Left lung (tissue), 10 donors: ENCODE results near the gene ABLIM2. TPM values are rescaled to one million over a fixed set of nuclear protein-coding genes. Genes with fewer than 3 reads are reported as not detected.

Experiments used
- ATAC-seq: fragments of 200-7000 bp; cut with Tn5 transposase; one replicate; pipeline ENCODE4 v1.9.1; 2020; ENCODE audit warnings: moderate library complexity
- DNase-seq, 4 donors: peaks; one replicate each; pipeline ENCODE4 v3.0.0-alpha.2; 2013 to 2020
- H3K27ac ChIP-seq, 2 donors: fragments of 200-600 bp; sonication (generic) in 1 of 2; one replicate each; pipeline versions ENCODE4 v1.5.0 to v1.8.0; 2020 to 2021
- H3K27me3 ChIP-seq, 2 donors: fragments of 200-600 bp; sonication (generic) in 1 of 2; one replicate each; pipeline versions ENCODE4 v1.5.0 to v1.8.0; 2020 to 2021
- H3K36me3 ChIP-seq, 2 donors: fragments of 200-600 bp; sonication (generic) in 1 of 2; one replicate each; pipeline versions ENCODE4 v1.5.0 to v1.8.0; 2020 to 2021
- H3K4me1 ChIP-seq, 2 donors: fragments of 200-600 bp; one replicate each; pipeline ENCODE4 v1.8.0; 2021
- H3K4me3 ChIP-seq, 2 donors: fragments of 200-600 bp; sonication (generic) in 1 of 2; one replicate each; pipeline versions ENCODE4 v1.5.0 to v1.8.0; 2020 to 2021; ENCODE audit warnings: mild to moderate bottlenecking in 1 of 2
- H3K9me3 ChIP-seq, 2 donors: fragments of 200-600 bp; sonication (generic) in 1 of 2; one replicate each; pipeline versions ENCODE4 v1.5.0 to v1.8.0; 2020 to 2021
- intact Hi-C, 2 donors: fragments of 100-400 bp; cut with DNase I; formaldehyde crosslinking; loops; one replicate each; pipeline versions ENCODE4 v1.11.2 to v1.14.2; 2022
- polyA plus RNA-seq, 6 donors: library from polyadenylated mRNA; unstranded; fragments of 120-200 nt; gene quantifications; one replicate each; pipeline ENCODE4 v1.2.1, GENCODE V29; 2013; ENCODE audit not compliant: insufficient read length in 6 of 6
- total RNA-seq, 2 donors: library from RNA; stranded (reverse); fragmentation: NEBNext Ultra II Directional; extraction: Animal tissue kit (Norgen Biotek cat#: 25700); gene quantifications; one replicate each; pipeline ENCODE4 v1.2.1, GENCODE V29; 2021
- TF ChIP-seq, protein P1 (sequence below), 2 donors: fragments of 200-600 bp; sonication (generic) in 1 of 2; IDR thresholded peaks; one replicate each; pipeline versions ENCODE4 v1.5.0 to v1.8.0; 2021; ENCODE audit warnings: antibody characterized with exemption in 2 of 2
- donor health status: DM: no; HTN: yes; CAD: no.
- donor health status: DM: no; HTN: no; CAD: no.

The ABLIM2 gene
- total and polyA plus RNA-seq, 8 donors: 5.7 to 10.2 (median 7.0) TPM

GRCh38 chr4:7967501-7968261, 190.9 kb downstream of the ABLIM2 start:
- intact Hi-C loops: no loop called here
- H3K4me1 ChIP-seq: peaks cover 8 to 53% of the 10 kb centered on the region in 2 donors
- no peak overlapping the region for H3K4me3 ChIP-seq
- H3K27ac ChIP-seq: peak overlapping the region in 1 of 2 donors; percentile 51
- TF ChIP-seq, protein P1, sequence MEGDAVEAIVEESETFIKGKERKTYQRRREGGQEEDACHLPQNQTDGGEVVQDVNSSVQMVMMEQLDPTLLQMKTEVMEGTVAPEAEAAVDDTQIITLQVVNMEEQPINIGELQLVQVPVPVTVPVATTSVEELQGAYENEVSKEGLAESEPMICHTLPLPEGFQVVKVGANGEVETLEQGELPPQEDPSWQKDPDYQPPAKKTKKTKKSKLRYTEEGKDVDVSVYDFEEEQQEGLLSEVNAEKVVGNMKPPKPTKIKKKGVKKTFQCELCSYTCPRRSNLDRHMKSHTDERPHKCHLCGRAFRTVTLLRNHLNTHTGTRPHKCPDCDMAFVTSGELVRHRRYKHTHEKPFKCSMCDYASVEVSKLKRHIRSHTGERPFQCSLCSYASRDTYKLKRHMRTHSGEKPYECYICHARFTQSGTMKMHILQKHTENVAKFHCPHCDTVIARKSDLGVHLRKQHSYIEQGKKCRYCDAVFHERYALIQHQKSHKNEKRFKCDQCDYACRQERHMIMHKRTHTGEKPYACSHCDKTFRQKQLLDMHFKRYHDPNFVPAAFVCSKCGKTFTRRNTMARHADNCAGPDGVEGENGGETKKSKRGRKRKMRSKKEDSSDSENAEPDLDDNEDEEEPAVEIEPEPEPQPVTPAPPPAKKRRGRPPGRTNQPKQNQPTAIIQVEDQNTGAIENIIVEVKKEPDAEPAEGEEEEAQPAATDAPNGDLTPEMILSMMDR (IDR thresholded peaks at IDR 0.05): no peak
- ATAC-seq (no peak), DNase-seq (no peak)
- H3K9me3 ChIP-seq: no peaks in the 10 kb centered on the region
- no peaks in the 10 kb centered on the region for H3K27me3 ChIP-seq
- H3K36me3 ChIP-seq: no peaks in the 10 kb centered on the region

- no peak overlapping the region for H3K27ac ChIP-seq
- intact Hi-C loops: no loop called here
- no peak overlapping the region for H3K4me3 ChIP-seq
- no peak for DNase-seq
- ATAC-seq: no peak
- no peaks in the 10 kb centered on the region for H3K36me3 ChIP-seq
- TF ChIP-seq, protein P1 (IDR thresholded peaks at IDR 0.05): no peak
- H3K27me3 ChIP-seq: no peaks in the 10 kb centered on the region
- peaks cover 8 to 53% of the 10 kb centered on the region in 2 donors for H3K4me1 ChIP-seq
- no peaks in the 10 kb centered on the region for H3K9me3 ChIP-seq
These were observed 191.6 kb downstream of the ABLIM2 start for GRCh38 chr4:7967063-7967440.

GRCh38 chr4:7966281-7967062, 192.1 kb downstream of the ABLIM2 start:
- no peaks in the 10 kb centered on the region for H3K27me3 ChIP-seq
- H3K36me3 ChIP-seq: no peaks in the 10 kb centered on the region
- H3K4me3 ChIP-seq: no peak overlapping the region
- no peak overlapping the region for H3K27ac ChIP-seq
- no peak for DNase-seq
- ATAC-seq: no peak
- intact Hi-C loops: no loop called here
- TF ChIP-seq, protein P1 (IDR thresholded peaks at IDR 0.05): no peak
- H3K4me1 ChIP-seq: peaks cover 8 to 52% of the 10 kb centered on the region in 2 donors
- H3K9me3 ChIP-seq: no peaks in the 10 kb centered on the region

DNA sequence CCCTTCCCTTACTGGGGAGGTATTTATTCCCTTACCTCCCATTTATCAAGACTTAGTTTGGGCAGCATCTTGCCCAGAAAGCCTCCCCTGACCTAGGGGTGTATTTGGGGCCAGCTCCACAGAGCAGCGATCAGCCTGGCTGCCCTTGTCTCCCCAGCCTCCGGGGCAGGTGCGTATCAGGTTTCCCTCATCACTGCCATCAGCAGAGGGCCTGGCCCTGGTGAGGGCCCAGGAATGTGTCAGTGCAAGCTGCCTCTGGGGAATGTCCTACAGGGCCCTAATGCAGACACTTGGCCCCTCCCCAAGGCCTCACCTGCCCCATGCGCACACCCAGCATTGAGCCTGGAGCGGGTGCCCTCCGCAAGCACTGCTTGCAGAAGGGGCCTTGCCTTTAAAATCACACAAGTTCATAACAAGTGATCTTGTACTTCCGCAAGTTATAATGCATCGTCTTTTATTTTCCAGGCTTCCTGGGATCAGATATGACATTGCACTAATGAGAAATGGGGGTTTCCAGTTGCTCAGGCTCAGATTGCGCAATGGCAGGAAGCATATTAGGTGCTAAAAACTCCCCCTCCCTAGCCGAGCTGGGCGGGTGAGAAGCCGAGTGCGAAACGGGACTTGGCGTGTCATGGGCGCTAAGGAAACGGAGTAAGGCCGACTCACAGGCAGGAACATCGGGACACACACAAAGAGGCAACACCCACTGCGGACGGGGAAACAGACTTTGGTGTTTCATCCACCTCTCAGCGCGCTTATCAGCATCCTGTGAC, 193.5 kb downstream of the ABLIM2 start:
- H3K9me3 ChIP-seq: no peaks in the 10 kb centered on the region
- peak; percentile 19 for ATAC-seq
- H3K36me3 ChIP-seq: no peaks in the 10 kb centered on the region
- intact Hi-C loops: no loop called here
- H3K4me1 ChIP-seq: peaks cover 9 to 52% of the 10 kb centered on the region in 2 donors
- DNase-seq: peak in 3 of 4 donors; percentile 57 to 87 (median 81)
- peaks cover 0 to 5% of the 10 kb centered on the region in 2 donors for H3K27me3 ChIP-seq
- TF ChIP-seq, protein P1 (IDR thresholded peaks at IDR 0.05): no peak
- H3K27ac ChIP-seq: peak overlapping the region in 1 of 2 donors; percentile 55
- no peak overlapping the region for H3K4me3 ChIP-seq
